HG03095 (cell line): ENCODE data around the gene PLCXD3.
"Not testable (repeated sequence)": the region's sequence is repeated elsewhere in the genome, so short reads cannot be mapped to it uniquely, and the experiment has no call there.

Source experiments
- ATAC-seq: cut with Tn5 transposase; IDR thresholded peaks from one replicate; pipeline ENCODE4 v1.9.1; 2021; ENCODE audit warnings: moderate library complexity; ENCODE audit not compliant: unreplicated experiment

Gene PLCXD3

GRCh38 chr5:41493490-41494126 is 16.8 kb downstream of the PLCXD3 start:
- ATAC-seq = not testable (repeated sequence)

DNA sequence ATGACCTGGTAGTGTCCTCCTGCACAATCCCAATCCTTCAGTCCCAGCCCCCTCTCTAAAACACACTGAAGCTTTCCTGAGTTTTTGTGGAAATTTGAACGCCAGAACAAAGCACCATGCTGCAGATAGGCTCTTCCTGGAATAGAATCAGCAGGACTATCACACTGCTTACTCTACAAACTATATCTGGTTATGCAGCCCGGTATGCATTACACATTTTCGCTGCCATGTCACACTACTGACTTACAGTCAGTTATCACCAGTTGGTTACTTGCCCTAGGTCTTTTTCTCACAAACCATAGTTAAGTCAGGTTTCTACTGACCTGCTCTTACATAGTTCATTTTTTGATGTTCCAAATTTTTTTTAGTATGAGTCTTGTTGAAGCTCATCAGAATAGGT is 24.9 kb downstream of the PLCXD3 start:
- no peak for ATAC-seq

GRCh38 chr5:41482715-41483114 is 27.7 kb downstream of the PLCXD3 start:
- no peak for ATAC-seq

GRCh38 chr5:41482173-41482572 is 28.2 kb downstream of the PLCXD3 start:
- ATAC-seq = no peak

DNA sequence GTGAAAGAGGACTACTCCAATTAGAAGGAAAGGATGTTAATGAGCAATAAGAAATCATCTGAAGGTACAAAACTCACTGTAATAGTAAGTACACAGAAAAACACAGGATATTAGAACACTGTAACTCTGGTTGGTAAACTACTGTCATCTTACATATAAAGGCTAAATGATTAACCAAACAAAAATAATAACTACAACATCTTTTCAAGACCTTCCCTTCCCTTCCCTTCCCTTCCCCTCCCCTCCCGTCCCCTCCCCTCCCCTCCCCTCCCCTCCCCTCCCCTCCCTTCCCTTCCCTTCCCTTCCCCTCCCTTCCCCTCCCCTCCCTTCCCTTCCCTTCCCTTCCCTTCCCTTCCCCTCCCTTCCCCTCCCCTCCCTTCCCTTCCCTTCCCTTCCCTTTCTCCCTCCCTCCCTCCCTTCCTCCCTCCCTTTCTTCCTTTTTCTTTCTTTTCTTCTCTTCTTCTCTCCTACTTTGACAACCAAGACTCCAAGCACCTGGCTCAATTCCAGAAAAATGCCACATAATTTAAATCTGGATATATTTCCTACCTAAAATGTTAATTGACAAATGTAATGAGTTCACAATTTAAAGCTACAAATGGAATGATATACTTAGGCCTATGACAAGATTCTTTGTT is 38.7 kb downstream of the PLCXD3 start:
- not testable (repeated sequence) for ATAC-seq

DNA sequence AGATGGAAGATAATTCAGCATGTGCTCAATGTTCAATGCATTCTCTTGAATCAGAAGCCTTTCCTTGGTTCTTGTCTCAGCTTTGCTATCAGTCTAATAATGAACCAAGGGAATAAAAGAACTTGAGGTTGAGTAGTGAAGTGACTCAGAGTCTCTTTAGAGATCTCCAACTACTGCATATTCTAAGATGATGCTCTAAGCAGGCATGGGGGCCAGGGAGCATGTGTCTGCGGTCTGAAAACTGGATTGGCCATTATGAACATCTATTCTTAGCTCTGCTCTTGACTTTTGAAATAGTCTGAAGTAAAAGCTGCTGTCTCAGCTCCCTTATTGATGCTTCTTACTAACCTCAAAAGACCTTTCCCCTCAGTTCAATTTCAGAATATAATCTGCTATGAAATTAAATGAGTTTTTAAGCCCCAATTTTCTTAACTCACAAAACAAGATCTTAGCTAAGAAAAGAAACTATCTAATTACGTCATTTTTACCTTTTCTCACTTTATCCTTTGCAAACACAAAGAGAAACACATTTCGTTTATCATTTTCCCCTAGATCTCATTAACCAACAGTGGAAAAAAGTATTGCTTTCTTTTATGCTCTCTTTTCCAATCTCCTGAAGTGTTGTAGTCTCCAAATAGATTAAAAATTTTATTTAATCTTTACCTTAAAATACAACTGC is 44.8 kb downstream of the PLCXD3 start:
- no peak for ATAC-seq

- ATAC-seq = no peak
These were observed 50.8 kb downstream of the PLCXD3 start for GRCh38 chr5:41459557-41459956.

- no peak for ATAC-seq
These were observed 53.3 kb downstream of the PLCXD3 start for GRCh38 chr5:41457094-41457493.

GRCh38 chr5:41452506-41452905 is 57.9 kb downstream of the PLCXD3 start:
- ATAC-seq = no peak

GRCh38 chr5:41447650-41448510 is 62.5 kb downstream of the PLCXD3 start:
- ATAC-seq = no peak

DNA sequence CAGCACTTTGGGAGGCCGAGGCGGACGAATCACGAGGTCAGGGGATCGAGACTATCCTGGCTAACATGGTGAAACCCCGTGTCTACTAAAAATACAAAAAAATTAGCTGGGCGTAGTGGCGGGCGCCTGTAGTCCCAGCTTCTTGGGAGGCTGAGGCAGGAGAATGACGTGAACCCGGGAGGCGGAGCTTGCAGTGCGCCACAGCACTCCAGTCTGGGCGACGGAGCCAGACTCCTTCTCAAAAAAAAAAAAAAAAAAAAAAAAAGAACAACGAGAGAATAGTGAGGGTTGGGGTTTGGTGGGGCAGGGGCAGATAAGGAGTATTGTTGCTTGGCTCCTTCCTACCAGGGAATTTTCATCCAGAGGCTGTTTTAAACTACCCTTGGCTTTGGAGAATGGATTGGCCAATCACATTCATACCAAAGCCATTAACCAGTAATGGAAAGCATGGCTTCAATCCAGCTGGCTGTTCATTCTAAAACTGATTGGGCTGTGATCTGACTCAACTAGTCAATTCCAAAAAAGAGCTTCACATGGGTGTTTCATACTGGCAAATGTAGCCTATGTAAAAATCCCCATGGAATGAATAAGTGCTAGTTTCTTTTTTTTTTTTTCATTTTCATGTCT is 64.4 kb downstream of the PLCXD3 start:
- ATAC-seq = no peak

GRCh38 chr5:41435276-41435675 is 75.1 kb downstream of the PLCXD3 start:
- no peak for ATAC-seq

DNA sequence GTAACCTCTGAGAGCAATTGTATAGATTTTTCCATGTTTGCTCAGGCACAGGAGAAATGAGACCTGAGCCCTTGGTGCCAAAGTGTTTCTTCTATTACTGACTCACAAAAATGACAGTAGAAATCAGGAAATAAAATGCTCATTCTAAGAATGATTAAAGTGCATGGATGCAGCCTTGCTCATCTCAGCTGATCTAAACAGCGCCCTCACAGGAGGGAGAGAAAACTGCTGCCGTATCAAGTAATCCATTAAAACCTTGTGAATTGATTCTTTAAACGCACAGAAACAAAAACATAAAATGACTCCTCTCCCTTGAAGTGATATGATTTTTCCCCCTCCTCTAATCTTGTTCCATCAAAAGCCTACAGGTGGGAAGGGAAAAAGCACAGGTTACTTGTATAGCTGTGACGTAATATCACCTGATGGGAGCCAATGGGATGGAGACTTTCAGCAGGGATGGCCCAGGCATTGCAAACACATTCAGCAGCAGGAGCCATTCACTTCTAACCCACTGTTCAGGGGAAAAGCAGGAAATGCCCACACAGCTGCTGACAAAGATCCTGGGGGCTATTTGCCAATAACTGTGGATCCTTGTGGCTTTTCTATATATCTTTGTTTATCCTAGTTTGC is 76.7 kb downstream of the PLCXD3 start:
- ATAC-seq = no peak

DNA sequence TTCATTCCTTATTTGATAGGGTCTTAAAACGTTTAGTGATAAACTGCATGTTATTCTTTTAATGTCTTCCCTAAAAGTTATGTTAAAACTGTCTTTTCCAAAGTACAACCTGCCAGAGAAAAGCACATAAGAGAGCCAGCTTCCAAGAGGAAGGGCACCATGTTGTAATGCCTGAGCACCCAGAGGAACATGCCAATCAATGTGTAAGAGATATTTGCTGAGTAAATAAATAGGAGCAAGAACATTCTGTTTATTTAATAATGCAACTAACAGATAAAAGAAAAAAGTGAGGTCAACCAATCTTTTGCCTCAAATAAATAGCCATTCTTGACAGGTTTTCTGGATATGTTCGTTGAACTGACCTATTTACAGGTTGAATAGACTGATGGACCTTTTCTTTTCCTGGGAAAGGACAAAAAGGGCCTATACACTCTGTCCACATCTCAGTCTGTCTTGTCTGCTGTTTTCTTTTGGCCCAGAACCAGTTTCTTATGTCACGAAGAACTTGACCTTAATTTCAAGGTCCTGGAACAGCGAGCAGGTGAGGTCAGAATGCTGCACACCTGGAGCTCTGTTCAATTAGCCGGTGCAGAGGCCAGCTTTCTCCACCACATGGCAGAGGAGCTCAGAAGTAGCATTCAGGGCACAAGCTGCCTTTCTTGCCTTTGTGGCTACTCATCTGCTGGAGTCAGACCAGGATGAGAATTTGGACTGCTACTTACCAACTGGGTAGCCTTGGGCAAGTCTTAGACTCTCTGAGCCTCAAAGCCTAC is 77.7 kb downstream of the PLCXD3 start:
- ATAC-seq = no peak

DNA sequence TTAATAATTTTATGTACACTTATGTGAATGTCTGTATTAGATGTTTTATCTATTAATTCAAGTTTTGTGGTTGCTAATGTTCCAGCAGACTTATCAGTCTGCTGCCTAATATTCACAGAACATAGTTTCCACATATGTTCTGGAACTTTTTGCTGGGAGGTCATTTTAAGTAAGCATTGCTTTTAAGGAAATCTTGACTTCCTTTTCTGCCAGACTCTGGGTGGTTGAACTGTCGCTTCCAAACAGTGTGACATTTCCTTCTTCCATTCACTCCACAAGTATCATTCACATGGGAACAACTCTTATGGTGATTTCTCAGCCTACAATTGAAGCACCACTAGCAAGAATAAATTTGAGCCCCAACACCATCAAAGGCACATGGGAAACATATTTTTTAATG is 82.9 kb downstream of the PLCXD3 start:
- ATAC-seq = no peak

GRCh38 chr5:41425736-41426135 is 84.7 kb downstream of the PLCXD3 start:
- no peak for ATAC-seq

DNA sequence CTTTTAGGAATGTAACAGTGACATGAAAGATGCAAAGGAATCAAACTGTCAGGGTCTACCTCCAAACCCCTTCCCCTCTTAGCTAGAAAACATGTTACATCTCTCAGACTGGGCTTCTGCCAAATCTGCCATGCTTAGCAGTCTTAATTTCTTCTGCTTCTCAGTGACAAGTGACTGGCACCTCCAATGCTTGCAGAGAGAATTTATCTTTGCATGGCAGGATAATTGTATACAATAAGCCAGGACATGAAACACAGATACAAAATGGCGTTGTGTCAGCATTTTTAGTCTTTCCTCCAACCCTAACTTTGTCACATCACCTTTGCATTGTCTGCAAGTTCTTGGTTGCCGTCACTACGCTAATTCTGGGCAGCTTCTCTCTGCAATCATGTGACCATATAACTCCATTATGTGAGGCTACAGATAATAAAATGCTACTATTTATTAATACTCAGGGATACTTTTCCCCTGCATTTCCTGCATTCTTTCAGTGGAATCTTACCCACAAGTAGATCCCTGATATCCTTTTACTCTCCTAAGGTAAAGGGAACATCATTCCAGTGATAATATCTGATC is 89.8 kb downstream of the PLCXD3 start:
- no peak for ATAC-seq

- no peak for ATAC-seq
These were observed 92.0 kb downstream of the PLCXD3 start for GRCh38 chr5:41418220-41419031.

GRCh38 chr5:41416336-41416735 is 94.1 kb downstream of the PLCXD3 start:
- ATAC-seq = no peak
